CD4-positive, alpha-beta T cell treated with Interleukin-17A for 4 hours (primary cell): ENCODE results near the gene FSIP2.

Experiments used
- DNase-seq: peaks from one replicate; pipeline ENCODE4 v3.0.0-alpha.2; 2020; ENCODE audit warnings: mixed read lengths

FSIP2 gene

GRCh38 chr2:185738679-185739472 is at the start of gene FSIP2:
FSIP2 (plus strand) TSS chr2:185738804; CDS start chr2:185738895, 91 bp downstream.
- DNase-seq: peak; percentile 3

DNA sequence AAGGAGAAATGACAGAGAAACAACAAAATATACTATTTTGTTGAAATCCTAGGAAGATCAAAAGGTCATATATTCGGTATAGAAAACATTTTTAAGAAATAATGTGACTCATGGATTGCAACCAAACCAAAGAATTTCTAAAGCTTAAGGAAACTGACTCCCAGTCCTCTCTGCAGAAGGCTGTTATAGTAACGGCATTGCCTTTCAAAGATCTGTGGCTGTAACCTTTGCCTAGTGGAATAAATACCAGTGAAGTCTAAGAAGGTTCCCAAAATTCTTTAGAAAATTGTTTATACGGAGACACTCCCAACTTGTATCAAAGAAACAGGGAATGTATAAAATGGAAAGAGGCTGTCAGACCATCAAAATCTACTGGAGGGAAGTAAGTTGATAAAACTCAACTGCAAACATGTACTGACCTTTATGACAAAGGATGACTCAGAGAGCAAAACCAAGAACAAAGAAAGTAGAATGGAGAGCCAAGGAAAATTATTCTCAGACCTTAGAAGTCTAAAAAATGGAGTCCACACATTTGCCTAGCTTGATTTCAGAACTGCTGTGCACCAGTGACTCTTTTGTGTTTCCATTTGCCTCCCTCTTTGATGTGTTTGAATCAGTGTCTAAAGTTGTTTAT is 48.6 kb upstream of the FSIP2 start:
- no peak for DNase-seq

- DNase-seq: no peak
Observed at GRCh38 chr2:185695711-185696235, 42.8 kb upstream of the FSIP2 start.

- DNase-seq: no peak
Observed at GRCh38 chr2:185700883-185701282, 37.7 kb upstream of the FSIP2 start.

DNA sequence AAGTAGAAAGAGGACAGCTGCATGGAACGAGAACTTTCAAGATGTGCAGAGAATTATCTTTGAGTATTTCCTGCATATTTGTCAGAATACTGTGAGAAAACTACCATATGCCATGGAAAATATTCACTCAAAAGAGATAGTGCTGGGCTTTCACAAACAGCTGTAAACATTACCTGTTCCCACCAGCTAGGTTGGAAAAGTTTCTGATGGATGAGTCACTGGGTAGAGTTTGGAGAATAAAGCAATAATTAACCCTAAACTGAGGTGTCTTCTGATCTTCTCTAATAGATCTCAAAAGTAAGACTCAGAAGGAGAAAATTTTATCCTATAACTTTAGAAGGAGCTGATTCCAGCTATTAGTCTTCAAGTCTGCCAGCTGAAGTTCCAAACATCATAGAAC is 3.9 kb upstream of the FSIP2 start:
- no peak for DNase-seq

- DNase-seq: no peak
Observed at GRCh38 chr2:185736210-185736609, 2.4 kb upstream of the FSIP2 start.

DNA sequence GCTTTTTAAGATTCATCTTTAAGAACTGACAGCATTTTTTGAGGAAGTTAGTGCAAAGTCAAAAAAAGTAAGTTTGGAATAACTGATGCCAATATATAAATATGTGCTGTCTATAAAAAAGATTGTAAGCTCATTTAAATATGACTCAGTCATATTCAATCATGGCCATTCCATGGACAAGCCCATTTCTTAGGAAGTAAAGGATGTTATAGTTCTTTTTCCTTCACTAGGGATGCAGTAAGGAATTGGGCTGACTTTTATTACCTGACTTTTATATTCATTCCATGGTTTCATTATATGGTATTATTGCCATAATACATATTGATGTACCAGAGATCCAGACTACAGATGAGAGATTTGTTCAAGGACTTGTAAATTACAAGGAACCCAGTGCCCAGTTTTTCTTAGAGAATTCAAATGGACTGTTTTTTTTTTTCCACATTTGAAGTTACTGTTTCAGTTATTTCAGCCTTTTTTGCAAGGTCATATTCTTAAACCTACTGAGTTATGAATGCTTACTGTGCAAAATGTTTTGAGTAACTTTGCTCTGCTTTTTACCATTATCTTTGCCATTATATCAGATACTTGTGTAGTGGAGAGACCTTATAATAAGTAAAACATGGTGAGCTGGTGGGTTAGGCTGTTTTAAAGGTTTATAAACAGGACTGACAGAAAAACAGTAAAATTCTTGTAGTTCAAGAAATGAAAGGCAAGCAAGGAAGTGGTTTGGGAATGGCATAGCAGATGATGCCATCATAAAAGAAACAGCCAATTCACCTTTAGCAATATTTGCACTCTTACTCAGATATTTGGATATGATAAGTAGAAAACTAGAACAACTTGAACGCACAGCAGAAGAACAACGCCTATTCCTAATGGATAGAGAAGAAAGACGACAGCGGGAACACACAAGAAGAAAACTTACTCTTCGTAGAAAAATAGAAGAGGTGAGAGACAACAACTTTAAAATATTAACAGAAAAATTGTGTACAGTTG is 7.6 kb downstream of the FSIP2 start:
- no peak for DNase-seq

GRCh38 chr2:185757356-185757755 is 18.8 kb downstream of the FSIP2 start:
- DNase-seq: no peak

GRCh38 chr2:185771396-185771795 is 32.8 kb downstream of the FSIP2 start:
- DNase-seq: no peak

DNA sequence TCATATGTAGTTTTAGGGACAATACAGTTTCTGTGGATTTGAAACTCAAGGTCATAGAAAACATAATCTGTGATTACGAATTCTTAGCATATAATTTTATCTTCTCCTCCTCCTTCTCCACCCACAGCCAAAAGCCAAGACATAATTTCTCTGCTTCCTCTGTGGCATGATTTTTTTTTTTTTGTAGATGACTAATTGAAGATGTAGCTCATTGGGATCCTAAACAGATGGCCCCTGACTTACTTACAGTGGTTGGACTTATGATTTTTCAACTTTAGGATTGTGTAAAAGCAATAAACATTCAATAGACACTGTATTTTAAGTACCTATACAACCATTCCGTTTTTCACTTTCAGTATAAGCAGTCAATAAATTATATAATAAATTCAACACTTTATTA is 42.3 kb downstream of the FSIP2 start:
- DNase-seq: no peak

GRCh38 chr2:185782223-185782769 is 43.7 kb downstream of the FSIP2 start:
- DNase-seq: no peak

DNA sequence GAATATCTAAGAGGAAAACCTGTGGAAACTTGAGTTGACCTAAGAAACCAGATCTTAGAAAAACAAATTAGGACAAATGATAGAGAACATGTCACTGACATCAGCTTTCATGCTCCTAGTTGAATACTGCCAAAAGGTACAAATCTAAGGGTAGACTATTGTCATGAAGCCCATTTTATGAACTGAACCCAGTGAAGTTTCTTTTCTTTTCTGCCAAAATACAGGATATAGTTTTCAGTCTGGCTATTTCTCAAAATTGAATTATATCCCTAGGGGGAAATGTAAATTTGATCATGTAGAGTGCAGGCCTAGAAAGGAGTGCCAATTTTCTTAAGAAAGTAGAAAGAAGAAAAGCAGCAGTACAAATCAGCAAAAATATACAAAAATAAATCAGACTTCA is 46.6 kb downstream of the FSIP2 start:
- no peak for DNase-seq

- no peak for DNase-seq
Observed at GRCh38 chr2:185785851-185786473, 47.4 kb downstream of the FSIP2 start.

DNA sequence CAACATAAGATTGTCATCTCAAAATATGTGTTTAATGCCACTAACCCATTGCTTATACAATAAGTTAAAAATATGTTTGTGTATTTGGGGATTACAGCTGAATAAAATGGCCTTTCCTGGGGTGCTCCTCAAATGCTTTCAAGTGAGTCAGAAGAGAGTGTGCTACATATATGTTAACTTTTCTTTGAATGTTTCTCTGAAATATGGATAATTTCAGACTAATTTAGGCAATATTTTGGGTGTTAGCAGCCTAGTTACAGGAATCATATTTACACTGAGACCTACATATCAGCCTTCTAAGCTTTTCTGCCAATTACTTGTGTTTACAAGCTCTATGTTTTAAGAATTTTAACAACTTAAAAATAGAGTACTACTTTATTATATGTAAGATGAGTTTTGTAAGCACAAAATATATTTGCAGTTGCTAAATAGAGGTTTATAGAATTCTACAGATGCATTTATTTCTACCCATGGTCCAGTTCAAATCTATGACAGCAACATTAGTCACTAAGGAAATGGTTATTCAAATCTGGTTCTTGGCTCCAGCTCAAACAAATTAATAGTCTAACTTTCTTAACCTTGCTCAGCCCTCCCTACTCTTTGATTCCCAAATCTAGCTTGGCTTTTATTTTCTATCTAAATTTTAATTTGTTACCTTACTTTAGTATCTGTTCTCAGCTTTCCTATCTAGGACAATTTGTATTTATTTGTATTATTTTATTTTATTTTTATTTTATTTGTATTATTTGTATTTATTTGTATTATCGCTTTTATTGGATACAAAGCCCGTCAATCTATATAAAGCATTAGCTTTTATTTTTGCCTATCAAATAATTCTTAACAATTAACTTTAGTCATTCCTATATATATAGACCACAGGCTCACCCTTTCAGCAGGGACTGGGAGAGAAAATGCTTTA is 48.9 kb downstream of the FSIP2 start:
- DNase-seq: no peak

- DNase-seq: no peak
Observed at GRCh38 chr2:185790361-185790760, 51.8 kb downstream of the FSIP2 start.

DNA sequence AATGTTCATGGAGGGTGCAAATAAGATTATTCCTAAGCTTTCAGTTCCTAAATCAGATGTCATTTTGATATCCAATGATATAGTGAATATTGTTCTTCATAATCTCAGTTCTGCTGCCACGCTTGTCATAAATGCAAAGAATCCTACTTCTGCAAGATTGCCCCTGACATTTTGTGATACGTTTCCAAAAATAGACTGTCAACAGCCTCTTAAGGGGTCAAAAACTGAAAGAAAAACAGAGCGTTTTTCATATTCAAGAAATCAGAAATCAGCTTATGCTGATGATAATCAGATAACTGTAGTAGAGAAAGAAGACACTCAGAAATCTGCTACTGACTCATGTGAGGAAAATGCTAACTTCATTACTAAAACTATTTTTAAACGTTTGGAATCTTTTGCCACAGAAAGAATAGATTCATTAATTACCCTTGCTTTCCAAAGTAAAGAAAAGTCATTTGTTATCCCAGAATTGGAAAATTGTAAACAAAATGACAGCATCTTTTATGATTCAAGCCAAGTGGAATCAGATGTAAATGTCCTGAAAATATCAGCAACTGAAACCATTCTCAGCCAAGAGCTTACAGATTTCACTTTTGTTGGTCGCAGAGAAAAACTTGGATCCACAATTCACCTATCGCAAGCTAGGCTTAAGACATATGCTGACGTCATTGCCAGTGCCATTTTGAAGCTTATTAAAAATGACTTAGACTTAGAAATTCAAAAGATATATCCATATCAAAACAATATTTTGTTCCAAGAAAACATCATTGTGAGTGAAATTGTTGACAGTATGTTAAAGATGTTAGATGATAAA is 55.1 kb downstream of the FSIP2 start:
- DNase-seq: no peak

DNA sequence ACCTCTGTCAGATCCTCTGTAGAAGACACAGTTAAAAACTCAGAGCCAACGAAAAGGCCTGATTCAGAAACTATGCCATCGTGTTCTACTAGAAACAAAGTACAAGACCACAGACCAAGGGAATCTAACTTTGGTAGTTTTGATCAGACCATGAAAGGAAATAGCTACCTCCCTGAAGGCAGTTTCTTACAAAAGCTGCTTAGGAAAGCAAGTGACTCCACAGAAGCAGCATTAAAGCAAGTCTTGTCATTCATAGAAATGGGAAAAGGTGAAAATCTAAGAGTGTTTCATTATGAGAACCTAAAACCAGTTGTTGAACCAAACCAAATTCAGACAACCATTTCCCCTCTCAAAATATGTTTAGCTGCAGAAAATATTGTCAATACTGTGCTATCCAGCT is 58.2 kb downstream of the FSIP2 start:
- no peak for DNase-seq

GRCh38 chr2:185802926-185803325 is 64.3 kb downstream of the FSIP2 start:
- DNase-seq: no peak

GRCh38 chr2:185806783-185807182 is 68.2 kb downstream of the FSIP2 start:
- DNase-seq: no peak

GRCh38 chr2:185807351-185807750 is 68.7 kb downstream of the FSIP2 start:
- DNase-seq: no peak
